ENCODE results near the gene NOL12. TPM values are rescaled to one million over a fixed set of nuclear protein-coding genes. Genes with fewer than 3 reads are reported as not detected.
"Not testable (repeated sequence)": the region's sequence is repeated elsewhere in the genome, so short reads cannot be mapped to it uniquely, and the experiment has no call there.

NOL12 gene
- total RNA-seq, 3 donors from 2014 or later (not counting 1 experiment from before 2014, with no cell fraction given), result 28.0 to 45.1 (median 39.0) TPM

DNA sequence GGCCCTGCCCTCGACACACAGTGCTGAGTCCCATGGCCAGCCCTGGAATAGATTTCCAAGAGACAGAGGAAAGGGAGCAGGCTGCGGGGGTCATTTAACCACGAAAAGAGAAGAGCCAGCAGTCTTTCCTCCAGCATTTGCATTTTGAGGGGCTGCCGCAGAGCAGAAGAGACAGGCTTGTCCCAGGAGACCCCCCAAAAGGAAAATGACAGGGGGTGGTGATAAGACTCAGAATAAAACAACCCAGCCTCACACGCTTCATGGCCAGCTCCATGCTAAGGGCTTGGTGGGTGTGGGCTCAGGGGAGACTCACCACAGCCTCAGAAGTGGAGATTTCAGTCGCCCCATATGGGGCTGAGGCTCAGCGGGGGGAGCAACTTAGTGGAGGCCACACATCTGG, 27.6 kb downstream of the NOL12 start:
- no peak for DNase-seq
- ATAC-seq, result no peak
- no peaks in the 10 kb centered on the region for H3K27me3 Mint-ChIP-seq (ENCODE audit: low read depth in 2 of 2)
- H3K36me3 Mint-ChIP-seq, result no peaks in the 10 kb centered on the region
- Histone ChIP-seq H3K4me1 (ENCODE audit: control insufficient read depth, insufficient read depth, low read length) (no peaks in the 10 kb centered on the region), H3K27me3 (ENCODE audit: control insufficient read depth, insufficient read depth, low read length) (no peaks in the 10 kb centered on the region), H3K4me3 (ENCODE audit: low read length) (no peak overlapping the region), H3K36me3 (ENCODE audit: control insufficient read depth, insufficient read depth, low read length) (no peaks in the 10 kb centered on the region), H3K27ac (ENCODE audit: low read length) (no peak overlapping the region), H3K9me3 (ENCODE audit: control insufficient read depth, insufficient read depth, low read length) (no peaks in the 10 kb centered on the region)
- no peak overlapping the region for H3K27ac Mint-ChIP-seq
- TF ChIP-seq, protein P1, sequence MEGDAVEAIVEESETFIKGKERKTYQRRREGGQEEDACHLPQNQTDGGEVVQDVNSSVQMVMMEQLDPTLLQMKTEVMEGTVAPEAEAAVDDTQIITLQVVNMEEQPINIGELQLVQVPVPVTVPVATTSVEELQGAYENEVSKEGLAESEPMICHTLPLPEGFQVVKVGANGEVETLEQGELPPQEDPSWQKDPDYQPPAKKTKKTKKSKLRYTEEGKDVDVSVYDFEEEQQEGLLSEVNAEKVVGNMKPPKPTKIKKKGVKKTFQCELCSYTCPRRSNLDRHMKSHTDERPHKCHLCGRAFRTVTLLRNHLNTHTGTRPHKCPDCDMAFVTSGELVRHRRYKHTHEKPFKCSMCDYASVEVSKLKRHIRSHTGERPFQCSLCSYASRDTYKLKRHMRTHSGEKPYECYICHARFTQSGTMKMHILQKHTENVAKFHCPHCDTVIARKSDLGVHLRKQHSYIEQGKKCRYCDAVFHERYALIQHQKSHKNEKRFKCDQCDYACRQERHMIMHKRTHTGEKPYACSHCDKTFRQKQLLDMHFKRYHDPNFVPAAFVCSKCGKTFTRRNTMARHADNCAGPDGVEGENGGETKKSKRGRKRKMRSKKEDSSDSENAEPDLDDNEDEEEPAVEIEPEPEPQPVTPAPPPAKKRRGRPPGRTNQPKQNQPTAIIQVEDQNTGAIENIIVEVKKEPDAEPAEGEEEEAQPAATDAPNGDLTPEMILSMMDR (IDR thresholded peaks at IDR 0.05), result no peak
- H3K4me1 Mint-ChIP-seq, result no peaks in the 10 kb centered on the region
- intact Hi-C loops (cut with micrococcal nuclease), result no loop called here
- WGBS (ENCODE audit: insufficient coverage), result 75% methylated on average over 7 of the region's 7 CpGs
- no peaks in the 10 kb centered on the region for H3K9me3 Mint-ChIP-seq
- H3K4me3 Mint-ChIP-seq, result no peak overlapping the region

DNA sequence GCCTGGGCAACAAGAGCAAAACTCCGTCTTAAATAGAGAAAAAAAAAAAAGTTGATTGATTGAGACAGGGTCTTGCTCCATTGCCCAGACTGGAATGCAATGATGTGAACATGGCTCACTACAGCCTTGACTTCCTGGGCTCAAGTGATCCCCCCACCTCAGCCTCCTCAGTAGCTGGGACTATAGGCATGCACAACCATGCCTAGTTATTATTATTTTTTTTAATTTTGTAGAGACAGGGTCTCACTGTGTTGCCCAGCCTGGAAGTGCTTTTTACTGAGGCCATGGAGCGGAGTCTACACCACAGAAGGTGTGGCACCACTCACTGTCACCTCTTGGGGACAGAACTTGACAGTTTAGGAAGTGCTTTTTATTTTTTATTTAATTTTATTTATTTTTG, 28.5 kb downstream of the NOL12 start:
- Histone ChIP-seq H3K4me3 (ENCODE audit: low read length) (no peak overlapping the region), H3K9me3 (ENCODE audit: control insufficient read depth, insufficient read depth, low read length) (no peaks in the 10 kb centered on the region), H3K4me1 (ENCODE audit: control insufficient read depth, insufficient read depth, low read length) (no peaks in the 10 kb centered on the region), H3K27me3 (ENCODE audit: control insufficient read depth, insufficient read depth, low read length) (no peaks in the 10 kb centered on the region), H3K27ac (ENCODE audit: low read length) (no peak overlapping the region), H3K36me3 (ENCODE audit: control insufficient read depth, insufficient read depth, low read length) (no peaks in the 10 kb centered on the region)
- Mint-ChIP-seq H3K27ac (no peak overlapping the region), H3K36me3 (no peaks in the 10 kb centered on the region), H3K9me3 (no peaks in the 10 kb centered on the region), H3K27me3 (ENCODE audit: low read depth in 2 of 2) (no peaks in the 10 kb centered on the region), H3K4me1 (no peaks in the 10 kb centered on the region), H3K4me3 (no peak overlapping the region)
- intact Hi-C loops (cut with micrococcal nuclease), result no loop called here
- no peak for ATAC-seq
- TF ChIP-seq, protein P1 (IDR thresholded peaks at IDR 0.05), result no peak
- no peak for DNase-seq
- 96% methylated on average over 2 of the region's 2 CpGs for WGBS (ENCODE audit: insufficient coverage)

DNA sequence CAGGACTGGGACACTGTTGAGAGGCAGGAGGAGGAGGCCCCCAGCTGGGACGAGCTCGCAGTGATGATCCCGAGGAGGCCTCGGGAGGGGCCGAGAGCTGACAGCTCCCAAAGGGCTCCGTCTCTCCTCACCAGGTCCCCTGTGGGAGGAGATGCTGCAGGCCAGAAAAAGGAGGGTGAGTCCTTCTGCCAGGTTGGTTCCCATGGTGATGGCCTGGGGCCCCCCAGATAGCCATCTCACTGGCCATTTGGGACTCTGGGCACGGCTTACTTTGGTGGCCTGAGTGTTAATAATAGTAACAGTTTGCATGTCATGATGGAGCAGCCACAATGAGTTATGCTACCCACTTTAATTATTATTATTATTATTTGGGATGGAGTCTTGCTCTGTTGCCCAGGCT, 29.6 kb downstream of the NOL12 start:
- WGBS (ENCODE audit: insufficient coverage), result 97% methylated on average over 6 of the region's 7 CpGs
- TF ChIP-seq, protein P1 (IDR thresholded peaks at IDR 0.05), result no peak
- Histone ChIP-seq H3K36me3 (ENCODE audit: control insufficient read depth, insufficient read depth, low read length) (no peaks in the 10 kb centered on the region), H3K4me3 (ENCODE audit: low read length) (no peak overlapping the region), H3K9me3 (ENCODE audit: control insufficient read depth, insufficient read depth, low read length) (no peaks in the 10 kb centered on the region), H3K27me3 (ENCODE audit: control insufficient read depth, insufficient read depth, low read length) (no peaks in the 10 kb centered on the region), H3K27ac (ENCODE audit: low read length) (no peak overlapping the region), H3K4me1 (ENCODE audit: control insufficient read depth, insufficient read depth, low read length) (no peaks in the 10 kb centered on the region)
- Mint-ChIP-seq H3K4me3 (no peak overlapping the region), H3K27ac (no peak overlapping the region), H3K4me1 (no peaks in the 10 kb centered on the region), H3K27me3 (ENCODE audit: low read depth in 2 of 2) (no peaks in the 10 kb centered on the region), H3K9me3 (no peaks in the 10 kb centered on the region), H3K36me3 (no peaks in the 10 kb centered on the region)
- no peak for ATAC-seq
- no peak for DNase-seq
- intact Hi-C loops (cut with micrococcal nuclease), result no loop called here

DNA sequence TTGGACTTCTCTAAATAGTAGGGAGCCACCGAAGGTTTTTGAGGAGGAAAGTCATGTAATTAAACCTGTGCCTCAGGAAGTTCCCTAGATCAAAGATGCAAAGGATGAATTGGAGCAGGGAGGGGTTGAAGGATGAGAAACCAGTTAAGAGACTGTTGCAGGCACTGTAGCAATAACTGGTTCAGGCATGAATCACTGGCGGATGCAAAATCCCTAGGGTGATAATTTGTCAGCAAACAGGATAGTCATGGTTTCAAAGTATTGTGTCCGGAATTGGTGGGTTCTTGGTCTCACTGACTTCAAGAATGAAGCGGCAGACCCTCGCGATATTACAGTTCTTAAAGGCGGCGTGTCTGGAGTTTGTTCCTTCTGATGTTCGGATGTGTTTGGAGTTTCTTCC, 30.6 kb downstream of the NOL12 start:
- no peak overlapping the region for H3K27ac ChIP-seq (ENCODE audit: low read length)
- ATAC-seq (no peak), DNase-seq (no peak)
- no peaks in the 10 kb centered on the region for H3K4me1 Mint-ChIP-seq
- no peaks in the 10 kb centered on the region for H3K9me3 ChIP-seq (ENCODE audit: control insufficient read depth, insufficient read depth, low read length)
- no peaks in the 10 kb centered on the region for H3K36me3 ChIP-seq (ENCODE audit: control insufficient read depth, insufficient read depth, low read length)
- TF ChIP-seq, protein P1 (IDR thresholded peaks at IDR 0.05), result no peak
- no peaks in the 10 kb centered on the region for H3K27me3 Mint-ChIP-seq (ENCODE audit: low read depth in 2 of 2)
- no peaks in the 10 kb centered on the region for H3K27me3 ChIP-seq (ENCODE audit: control insufficient read depth, insufficient read depth, low read length)
- WGBS (ENCODE audit: insufficient coverage), result 94% methylated on average over 9 of the region's 9 CpGs
- no peaks in the 10 kb centered on the region for H3K4me1 ChIP-seq (ENCODE audit: control insufficient read depth, insufficient read depth, low read length)
- H3K27ac Mint-ChIP-seq, result no peak overlapping the region
- H3K4me3 Mint-ChIP-seq, result no peak overlapping the region
- no peaks in the 10 kb centered on the region for H3K9me3 Mint-ChIP-seq
- H3K4me3 ChIP-seq (ENCODE audit: low read length), result no peak overlapping the region
- intact Hi-C loops (cut with micrococcal nuclease), result no loop called here
- no peaks in the 10 kb centered on the region for H3K36me3 Mint-ChIP-seq

DNA sequence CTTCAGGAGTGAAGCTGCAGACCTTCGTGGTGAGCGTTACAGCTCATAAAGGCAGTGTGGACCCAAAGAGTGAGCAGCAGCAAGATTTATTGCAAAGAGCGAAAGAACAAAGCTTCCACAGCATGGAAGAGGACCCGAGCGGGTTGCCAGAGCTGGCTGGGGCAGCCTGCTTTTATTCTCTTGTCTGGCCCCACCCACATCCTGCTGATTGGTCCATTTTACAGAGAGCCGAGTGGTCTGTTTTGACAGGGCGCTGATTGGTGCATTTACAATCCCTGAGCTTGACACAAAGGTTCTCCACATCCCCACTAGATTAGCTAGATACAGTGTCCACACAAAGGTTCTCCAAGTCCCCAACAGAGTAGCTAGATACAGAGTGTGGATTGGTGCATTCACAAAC, 31.1 kb downstream of the NOL12 start:
- DNase-seq; H3K36me3 ChIP-seq (ENCODE audit: control insufficient read depth, insufficient read depth, low read length): not testable (repeated sequence)

More for the DNA sequence above, 31.1 kb downstream of the NOL12 start:
- H3K4me1 Mint-ChIP-seq; H3K27me3 Mint-ChIP-seq (ENCODE audit: low read depth in 2 of 2); H3K4me3 Mint-ChIP-seq; H3K4me1 ChIP-seq (ENCODE audit: control insufficient read depth, insufficient read depth, low read length); H3K9me3 ChIP-seq (ENCODE audit: control insufficient read depth, insufficient read depth, low read length); ATAC-seq; intact Hi-C loops (cut with micrococcal nuclease); H3K27me3 ChIP-seq (ENCODE audit: control insufficient read depth, insufficient read depth, low read length); H3K36me3 Mint-ChIP-seq; H3K27ac ChIP-seq (ENCODE audit: low read length); H3K27ac Mint-ChIP-seq; H3K9me3 Mint-ChIP-seq; H3K4me3 ChIP-seq (ENCODE audit: low read length): not testable (repeated sequence)
- WGBS (ENCODE audit: insufficient coverage), result 94% methylated on average over 6 of the region's 7 CpGs
